Caco-2 (cell line): ENCODE data around the gene SESN1. TPM values are rescaled to one million over a fixed set of nuclear protein-coding genes. Genes with fewer than 3 reads are reported as not detected.
"Not testable (repeated sequence)": the region's sequence is repeated elsewhere in the genome, so short reads cannot be mapped to it uniquely, and the experiment has no call there.

Experiments used
- BruUV-seq: library from RNA; stranded (reverse); fragments of 400-500 nt; replicated peaks from 2 replicates; lab custom pipeline; 2021; lab: Mats Ljungman, UMichigan
- CTCF ChIA-PET: fragments of 300-600 bp; sonication (Branson Sonifier 250); formaldehyde crosslinking; loops from one replicate; lab custom pipeline; 2022; ENCODE audit warnings: antibody characterized with exemption; lab: Charles Lee
- POLR2A ChIA-PET: fragments of 300-600 bp; sonication (Branson Sonifier 250); formaldehyde crosslinking; loops from one replicate; lab custom pipeline; 2022; ENCODE audit warnings: antibody characterized with exemption; lab: Charles Lee
- DNase-seq, 2 experiments: peaks; one replicate each; pipeline versions ENCODE4 v3.0.0 to v3.0.0-alpha.2; 2020 to 2022
- H3K27me3 ChIP-seq: replicated peaks from 2 replicates; pipeline ENCODE4 v1.6.0; 2011; ENCODE audit warnings: low read length; ENCODE audit not compliant: control insufficient read depth, insufficient read depth
- H3K36me3 ChIP-seq: 2 replicates; pipeline ENCODE4 v1.5.1; 2011; ENCODE audit warnings: low read length; ENCODE audit not compliant: control insufficient read depth, insufficient read depth
- H3K4me1 ChIP-seq: fragments of 250-450 bp; sonication (Bioruptor Pico); 2 replicates; pipeline ENCODE4 v1.5.1; 2020; ENCODE audit warnings: mild to moderate bottlenecking
- H3K4me3 ChIP-seq: 2 replicates; pipeline ENCODE4 v1.5.1; 2011; ENCODE audit warnings: low read depth, mild to moderate bottlenecking, control low read depth, low read length
- H3K9me3 ChIP-seq: fragments of 250-450 bp; sonication (Bioruptor Pico); 2 replicates; pipeline ENCODE4 v1.5.1; 2020; ENCODE audit warnings: mild to moderate bottlenecking, moderate library complexity
- H3K27ac Mint-ChIP-seq: one replicate; pipeline ENCODE4 v1.8.0; 2022; ENCODE audit warnings: mixed read lengths; ENCODE audit not compliant: unreplicated experiment
- H3K27me3 Mint-ChIP-seq: one replicate; pipeline ENCODE4 v1.8.0; 2022; ENCODE audit warnings: mixed read lengths; ENCODE audit not compliant: insufficient read depth, unreplicated experiment
- H3K36me3 Mint-ChIP-seq: one replicate; pipeline ENCODE4 v1.8.0; 2022; ENCODE audit warnings: mild to moderate bottlenecking, mixed read lengths; ENCODE audit not compliant: insufficient read depth, unreplicated experiment
- H3K4me1 Mint-ChIP-seq: one replicate; pipeline ENCODE4 v1.8.0; 2022; ENCODE audit warnings: low read depth, mixed read lengths; ENCODE audit not compliant: unreplicated experiment
- H3K4me3 Mint-ChIP-seq: one replicate; pipeline ENCODE4 v1.8.0; 2022; ENCODE audit warnings: mild to moderate bottlenecking, moderate library complexity, mixed read lengths; ENCODE audit not compliant: unreplicated experiment
- H3K9me3 Mint-ChIP-seq: one replicate; pipeline ENCODE4 v1.8.0; 2022; ENCODE audit warnings: mixed read lengths; ENCODE audit not compliant: unreplicated experiment
- CTCF ChIP-seq, 2 experiments: fragments of 200-600 bp in 1 of 2; IDR thresholded peaks; 1 replicate in 1 of 2; 2 replicates in 1 of 2; pipeline versions ENCODE4 v1.5.1 to v1.8.0; 2011 to 2022; ENCODE audit warnings: antibody characterized with exemption in 1 of 2, control low read depth in 1 of 2, inconsistent platforms in 1 of 2, low read depth in 1 of 2, low read length in 1 of 2, mild to moderate bottlenecking in 1 of 2, moderate library complexity in 1 of 2; ENCODE audit not compliant: insufficient read depth in 1 of 2, severe bottlenecking in 1 of 2, unreplicated experiment in 1 of 2
- intact Hi-C: fragments of 100-400 bp; cut with micrococcal nuclease; formaldehyde crosslinking; loops from one replicate; pipeline ENCODE4 v1.10.0; 2022; ENCODE audit not compliant: unreplicated experiment
- total RNA-seq: library from RNA; stranded (reverse); gene quantifications from 2 replicates; pipeline ENCODE4 v1.2.3, GENCODE V29; 2022

SESN1 gene
- total RNA-seq, 1 experiment from 2014 or later: 21.9 TPM

GRCh38 chr6:109139109-109139508 lies 44.5 kb upstream of the SESN1 start:
- Mint-ChIP-seq H3K4me3 (no peak overlapping the region), H3K27me3 (no peaks in the 10 kb centered on the region), H3K36me3 (peaks cover 6% of the 10 kb centered on the region), H3K4me1 (no peaks in the 10 kb centered on the region), H3K27ac (no peak overlapping the region), H3K9me3 (no peaks in the 10 kb centered on the region)
- Histone ChIP-seq H3K27me3 (no peaks in the 10 kb centered on the region), H3K9me3 (no peaks in the 10 kb centered on the region), H3K36me3 (no peaks in the 10 kb centered on the region), H3K4me3 (no peak overlapping the region), H3K4me1 (no peaks in the 10 kb centered on the region)
- no peak for TF ChIP-seq CTCF (IDR thresholded peaks at IDR 0.05; ENCODE audit: insufficient read depth in 1 of 2, low read depth in 1 of 2, low read length in 1 of 2, severe bottlenecking in 1 of 2, unreplicated experiment in 1 of 2)
- ChIA-PET CTCF (no interaction called here), POLR2A (no interaction called here)
- intact Hi-C loops: no loop called here
- BruUV-seq: no TSS peak
- DNase-seq: no peak

DNA sequence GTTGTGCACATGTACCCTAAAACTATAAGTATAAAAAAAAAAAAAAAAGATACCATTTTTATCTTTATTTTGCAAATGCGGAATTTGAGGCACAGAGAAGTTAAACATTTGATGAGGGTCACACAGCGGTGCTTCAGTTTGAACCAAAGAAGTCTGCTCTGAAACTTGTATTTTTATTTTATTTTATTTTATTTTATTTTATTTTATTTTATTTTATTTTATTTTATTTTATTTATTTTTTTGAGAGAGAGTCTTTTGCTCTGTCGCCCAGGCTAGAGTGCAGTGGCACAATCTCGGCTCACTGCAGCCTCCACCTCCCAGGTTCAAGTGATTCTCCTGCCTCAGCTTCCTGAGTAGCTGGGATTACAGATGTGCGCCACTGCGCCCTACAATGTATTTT lies 41.9 kb upstream of the SESN1 start:
- CTCF ChIA-PET, H3K4me3 ChIP-seq, DNase-seq, BruUV-seq, H3K9me3 ChIP-seq, H3K27me3 Mint-ChIP-seq, POLR2A ChIA-PET, H3K4me1 ChIP-seq, H3K4me1 Mint-ChIP-seq, H3K9me3 Mint-ChIP-seq, intact Hi-C loops, H3K36me3 ChIP-seq, H3K27me3 ChIP-seq, H3K4me3 Mint-ChIP-seq, H3K27ac Mint-ChIP-seq, H3K36me3 Mint-ChIP-seq: not testable (repeated sequence)

GRCh38 chr6:109136039-109136438 lies 41.4 kb upstream of the SESN1 start:
- H3K4me3 Mint-ChIP-seq, H3K9me3 Mint-ChIP-seq, POLR2A ChIA-PET, H3K4me1 ChIP-seq, H3K27ac Mint-ChIP-seq, H3K27me3 ChIP-seq, H3K4me3 ChIP-seq, DNase-seq, H3K36me3 Mint-ChIP-seq, H3K9me3 ChIP-seq, H3K4me1 Mint-ChIP-seq, H3K36me3 ChIP-seq, CTCF ChIA-PET, intact Hi-C loops, H3K27me3 Mint-ChIP-seq, BruUV-seq: not testable (repeated sequence)

DNA sequence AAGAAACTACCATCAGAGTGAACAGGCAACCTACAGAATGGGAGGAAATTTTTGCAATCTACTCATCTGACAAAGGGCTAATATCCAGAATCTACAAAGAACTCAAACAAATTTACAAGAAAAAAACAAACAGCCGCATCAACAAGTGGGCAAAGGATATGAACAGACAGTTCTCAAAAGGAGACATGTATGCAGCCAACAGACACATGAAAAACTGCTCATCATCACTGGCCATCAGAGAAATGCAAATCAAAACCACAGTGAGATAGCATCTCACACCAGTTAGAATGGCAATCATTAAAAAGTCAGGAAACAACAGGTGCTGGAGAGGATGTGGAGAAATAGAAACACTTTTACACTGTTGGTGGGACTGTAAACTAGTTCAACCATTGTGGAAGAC lies 41.0 kb upstream of the SESN1 start:
- H3K27me3 Mint-ChIP-seq, H3K4me3 ChIP-seq, H3K36me3 Mint-ChIP-seq, H3K4me1 ChIP-seq, H3K36me3 ChIP-seq, H3K4me1 Mint-ChIP-seq, H3K27ac Mint-ChIP-seq, intact Hi-C loops, H3K9me3 ChIP-seq, H3K9me3 Mint-ChIP-seq, BruUV-seq, CTCF ChIA-PET, H3K4me3 Mint-ChIP-seq, H3K27me3 ChIP-seq, DNase-seq, POLR2A ChIA-PET: not testable (repeated sequence)
